Measurements from ENCODE around the gene PPP1R9B. TPM values are rescaled to one million over a fixed set of nuclear protein-coding genes. Genes with fewer than 3 reads are reported as not detected.

Gene PPP1R9B
- total and polyA plus RNA-seq, 2 experiments from 2014 or later, result 6.2 to 59.4 TPM

GRCh38 chr17:50148226-50149090, 2.0 kb downstream of the PPP1R9B start:
- peak; percentile 35 for TF ChIP-seq CTCF (IDR thresholded peaks at IDR 0.05; ENCODE audit: low read depth, low read length)
- Histone ChIP-seq H3K36me3 (peaks cover 13% of the 10 kb centered on the region), H3K27ac (no peak overlapping the region), H3K9me3 (ENCODE audit: low read depth) (no peaks in the 10 kb centered on the region), H3K4me1 (ENCODE audit: low read depth) (peaks cover 16% of the 10 kb centered on the region), H3K27me3 (no peaks in the 10 kb centered on the region), H3K4me3 (peak overlapping the region; percentile 88)
- DNase-seq (ENCODE audit: low read depth in 1 of 2, low spot score in 1 of 2), result peak in 1 of 2 donors; percentile 47

- H3K4me1 ChIP-seq (ENCODE audit: low read depth), result peaks cover 16% of the 10 kb centered on the region
- H3K9me3 ChIP-seq (ENCODE audit: low read depth), result no peaks in the 10 kb centered on the region
- peak overlapping the region; percentile 88 for H3K4me3 ChIP-seq
- no peak overlapping the region for H3K27ac ChIP-seq
- peaks cover 17% of the 10 kb centered on the region for H3K36me3 ChIP-seq
- DNase-seq (ENCODE audit: low read depth in 1 of 2, low spot score in 1 of 2), result peak in 1 of 2 donors; percentile 56
- no peaks in the 10 kb centered on the region for H3K27me3 ChIP-seq
- TF ChIP-seq CTCF (IDR thresholded peaks at IDR 0.05; ENCODE audit: low read depth, low read length), result no peak
Observed at GRCh38 chr17:50147841-50148225, 2.6 kb downstream of the PPP1R9B start.

DNA sequence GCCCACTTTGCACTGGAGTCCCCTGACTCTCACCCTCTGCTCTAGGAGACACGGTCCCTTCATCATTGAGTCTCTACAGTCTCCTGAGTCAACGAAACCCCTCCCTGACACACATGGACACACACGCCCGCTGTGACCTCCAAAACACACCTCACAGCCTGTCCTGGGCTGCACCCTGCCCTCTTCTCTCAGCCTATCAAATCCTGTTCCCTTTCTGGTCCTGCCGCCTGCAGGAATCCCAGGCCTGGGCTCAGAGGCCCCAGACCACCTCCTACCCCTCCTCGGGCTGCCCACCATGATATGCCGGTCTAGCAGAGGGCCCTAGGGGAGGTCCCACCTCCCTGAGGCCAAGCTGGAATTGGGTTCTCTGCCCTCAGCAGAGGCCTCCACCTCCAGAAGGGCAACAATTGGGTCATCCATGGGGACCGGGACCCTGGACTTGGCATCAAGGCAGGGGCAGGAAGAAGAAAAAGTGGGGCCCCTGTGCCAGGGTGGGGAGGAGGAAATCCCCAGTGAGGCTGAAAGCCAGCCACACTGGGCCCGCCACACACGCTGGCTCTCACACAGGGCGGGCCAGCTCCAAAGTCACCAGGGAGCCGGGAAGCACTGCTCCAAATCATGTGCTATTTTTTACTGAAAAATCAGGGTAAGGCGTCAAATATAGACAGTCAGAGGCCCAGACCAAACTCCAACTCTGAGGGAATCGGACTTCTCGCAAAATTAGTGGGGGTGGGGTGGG, 3.4 kb downstream of the PPP1R9B start:
- H3K4me1 ChIP-seq (ENCODE audit: low read depth), result peaks cover 10% of the 10 kb centered on the region
- H3K9me3 ChIP-seq (ENCODE audit: low read depth), result no peaks in the 10 kb centered on the region
- no peak for DNase-seq (ENCODE audit: low read depth in 1 of 2, low spot score in 1 of 2)
- H3K27ac ChIP-seq, result no peak overlapping the region
- H3K4me3 ChIP-seq, result peak overlapping the region; percentile 88
- H3K36me3 ChIP-seq, result peaks cover 20% of the 10 kb centered on the region
- TF ChIP-seq CTCF (IDR thresholded peaks at IDR 0.05; ENCODE audit: low read depth, low read length), result no peak
- H3K27me3 ChIP-seq, result no peaks in the 10 kb centered on the region

DNA sequence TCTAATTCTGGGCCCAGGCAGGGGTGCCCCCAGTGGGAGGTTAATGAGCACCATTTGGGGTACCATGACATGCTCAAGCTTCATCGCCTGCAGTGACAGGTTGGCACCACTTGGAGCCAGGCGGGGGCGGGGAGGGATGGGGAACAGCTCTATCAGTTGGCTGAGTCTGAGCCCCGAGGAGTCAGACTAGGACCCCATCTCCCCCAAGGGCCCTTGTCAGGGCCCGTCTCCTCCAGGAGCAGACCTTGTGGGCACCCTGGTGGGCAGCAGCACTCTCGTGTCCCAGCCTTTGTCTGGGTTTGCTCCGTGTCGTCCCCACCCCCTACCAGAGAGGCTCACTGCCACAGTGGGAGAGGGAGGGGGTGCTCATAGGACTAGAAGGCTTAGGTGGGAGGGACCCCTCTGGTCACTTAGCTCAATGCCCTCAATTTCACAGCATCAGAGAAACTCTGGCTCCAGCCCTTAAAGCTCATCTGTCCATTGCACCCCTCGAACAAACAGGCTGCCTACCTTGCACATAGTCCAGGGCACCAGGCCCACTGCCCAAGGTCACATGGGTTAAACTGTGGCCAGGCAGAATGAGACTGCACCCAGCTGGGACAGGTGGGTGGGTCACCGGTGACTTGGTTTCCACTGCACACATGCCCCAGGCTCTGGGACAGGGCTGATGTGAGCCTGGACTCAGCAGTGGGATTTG, 4.1 kb downstream of the PPP1R9B start:
- Histone ChIP-seq H3K27me3 (no peaks in the 10 kb centered on the region), H3K9me3 (ENCODE audit: low read depth) (no peaks in the 10 kb centered on the region), H3K27ac (no peak overlapping the region), H3K4me3 (no peak overlapping the region), H3K36me3 (peaks cover 20% of the 10 kb centered on the region), H3K4me1 (ENCODE audit: low read depth) (peaks cover 10% of the 10 kb centered on the region)
- DNase-seq (ENCODE audit: low read depth in 1 of 2, low spot score in 1 of 2), result no peak
- no peak for TF ChIP-seq CTCF (IDR thresholded peaks at IDR 0.05; ENCODE audit: low read depth, low read length)

DNA sequence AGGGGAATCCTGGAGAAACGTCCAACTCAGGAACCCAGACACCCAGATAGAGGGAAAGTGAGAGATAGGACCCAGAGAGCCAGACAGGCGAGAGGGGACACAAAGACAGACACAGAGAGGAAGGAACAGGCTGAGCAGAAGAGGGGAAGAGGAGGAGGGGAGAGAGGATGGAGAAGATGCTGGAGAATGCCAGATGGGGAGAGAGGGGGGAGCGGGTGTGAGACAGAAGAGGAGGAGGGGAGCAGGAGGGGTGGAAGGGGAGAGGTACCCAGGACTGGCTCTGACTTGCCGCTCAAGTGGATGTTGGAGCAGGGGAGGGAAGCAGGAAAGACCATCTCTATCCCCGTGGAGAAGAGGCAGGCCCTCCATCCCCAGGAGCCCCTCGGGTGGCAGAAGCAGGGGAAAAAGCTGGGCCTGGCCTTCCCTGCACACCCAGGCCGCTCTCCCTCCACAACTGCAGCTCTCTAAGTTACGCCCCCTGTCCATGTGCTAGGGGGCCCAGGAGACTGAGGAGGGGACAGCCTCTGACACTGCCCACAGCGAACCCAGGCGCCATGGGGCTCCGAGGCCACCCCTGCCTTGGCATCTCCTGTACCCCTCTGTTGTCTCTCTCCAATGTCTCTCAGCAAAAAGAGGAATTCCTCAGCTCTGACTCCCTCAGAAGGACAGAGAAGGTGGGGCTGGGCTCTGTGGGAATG, 4.8 kb downstream of the PPP1R9B start:
- Histone ChIP-seq H3K27ac (no peak overlapping the region), H3K27me3 (no peaks in the 10 kb centered on the region), H3K9me3 (ENCODE audit: low read depth) (no peaks in the 10 kb centered on the region), H3K4me1 (ENCODE audit: low read depth) (peaks cover 10% of the 10 kb centered on the region), H3K36me3 (peaks cover 20% of the 10 kb centered on the region), H3K4me3 (no peak overlapping the region)
- DNase-seq (ENCODE audit: low read depth in 1 of 2, low spot score in 1 of 2), result no peak
- TF ChIP-seq CTCF (IDR thresholded peaks at IDR 0.05; ENCODE audit: low read depth, low read length), result no peak
